Measurements from ENCODE around the gene FANCE.

DNA sequence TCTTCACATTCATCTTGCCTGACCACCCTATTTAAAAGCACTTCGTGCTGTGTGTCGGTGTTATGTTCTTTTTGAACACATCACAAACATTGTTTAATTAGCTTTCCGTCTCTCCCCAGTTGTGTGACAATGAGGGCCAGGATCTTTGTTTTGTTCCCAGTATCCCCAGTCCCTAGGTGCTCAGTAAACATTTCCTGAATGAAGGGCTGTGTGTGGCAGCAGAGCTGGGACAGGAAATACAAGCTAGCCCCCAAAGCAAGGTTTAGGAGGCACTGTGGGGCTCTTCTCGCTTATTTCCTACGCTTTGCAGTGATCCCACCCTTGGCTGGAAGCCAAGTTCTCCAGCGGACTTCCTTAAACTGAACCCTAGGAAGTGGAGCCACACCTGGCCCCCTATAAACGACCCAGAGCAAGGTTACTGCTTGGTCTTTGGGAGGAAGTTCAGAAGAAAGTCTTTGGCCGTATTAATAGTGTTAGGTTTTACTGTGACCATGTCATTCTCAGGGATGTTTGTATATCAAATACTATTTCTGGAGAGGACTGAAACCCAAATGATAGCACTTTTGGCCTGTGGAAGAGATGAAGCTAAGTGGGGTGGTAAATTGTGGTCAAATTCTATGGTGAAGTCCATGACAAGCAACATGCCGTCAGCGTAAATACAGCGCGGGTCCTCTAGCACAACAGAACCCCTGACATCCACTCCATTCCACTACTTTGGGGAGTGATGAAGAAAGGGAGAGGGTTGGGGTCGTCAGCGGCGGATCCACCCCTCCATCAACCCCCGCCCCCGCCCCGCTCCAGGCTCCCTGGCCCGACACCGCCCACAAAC, 570 bp upstream of the FANCE start:
- TF ChIP-seq, protein P1, sequence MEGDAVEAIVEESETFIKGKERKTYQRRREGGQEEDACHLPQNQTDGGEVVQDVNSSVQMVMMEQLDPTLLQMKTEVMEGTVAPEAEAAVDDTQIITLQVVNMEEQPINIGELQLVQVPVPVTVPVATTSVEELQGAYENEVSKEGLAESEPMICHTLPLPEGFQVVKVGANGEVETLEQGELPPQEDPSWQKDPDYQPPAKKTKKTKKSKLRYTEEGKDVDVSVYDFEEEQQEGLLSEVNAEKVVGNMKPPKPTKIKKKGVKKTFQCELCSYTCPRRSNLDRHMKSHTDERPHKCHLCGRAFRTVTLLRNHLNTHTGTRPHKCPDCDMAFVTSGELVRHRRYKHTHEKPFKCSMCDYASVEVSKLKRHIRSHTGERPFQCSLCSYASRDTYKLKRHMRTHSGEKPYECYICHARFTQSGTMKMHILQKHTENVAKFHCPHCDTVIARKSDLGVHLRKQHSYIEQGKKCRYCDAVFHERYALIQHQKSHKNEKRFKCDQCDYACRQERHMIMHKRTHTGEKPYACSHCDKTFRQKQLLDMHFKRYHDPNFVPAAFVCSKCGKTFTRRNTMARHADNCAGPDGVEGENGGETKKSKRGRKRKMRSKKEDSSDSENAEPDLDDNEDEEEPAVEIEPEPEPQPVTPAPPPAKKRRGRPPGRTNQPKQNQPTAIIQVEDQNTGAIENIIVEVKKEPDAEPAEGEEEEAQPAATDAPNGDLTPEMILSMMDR (IDR thresholded peaks at IDR 0.05 in 2 of 3, conservative IDR thresholded peaks at IDR 0.05 in 1 of 3; ENCODE audit: borderline replicate concordance in 1 of 3, insufficient read depth in 1 of 3, low read depth in 2 of 3, low read length in 2 of 3), result no peak
- no peak for TF ChIP-seq EZH2 (IDR thresholded peaks at IDR 0.05)
- no peak for TF ChIP-seq POLR2A (IDR thresholded peaks at IDR 0.05; ENCODE audit: borderline replicate concordance, extremely low read depth, insufficient read depth, insufficient read length)
- no peak for TF ChIP-seq CEBPB (IDR thresholded peaks at IDR 0.05; ENCODE audit: low read depth)
- no peak for TF ChIP-seq POLR2AphosphoS5 (IDR thresholded peaks at IDR 0.05; ENCODE audit: low read depth, low read length)
- no peak for TF ChIP-seq SP1 (IDR thresholded peaks at IDR 0.05; ENCODE audit: low read depth)
- no peak for TF ChIP-seq SIN3A (IDR thresholded peaks at IDR 0.05; ENCODE audit: low read depth)
- no peak for TF ChIP-seq JUND (IDR thresholded peaks at IDR 0.05)
- TF ChIP-seq, protein P2, sequence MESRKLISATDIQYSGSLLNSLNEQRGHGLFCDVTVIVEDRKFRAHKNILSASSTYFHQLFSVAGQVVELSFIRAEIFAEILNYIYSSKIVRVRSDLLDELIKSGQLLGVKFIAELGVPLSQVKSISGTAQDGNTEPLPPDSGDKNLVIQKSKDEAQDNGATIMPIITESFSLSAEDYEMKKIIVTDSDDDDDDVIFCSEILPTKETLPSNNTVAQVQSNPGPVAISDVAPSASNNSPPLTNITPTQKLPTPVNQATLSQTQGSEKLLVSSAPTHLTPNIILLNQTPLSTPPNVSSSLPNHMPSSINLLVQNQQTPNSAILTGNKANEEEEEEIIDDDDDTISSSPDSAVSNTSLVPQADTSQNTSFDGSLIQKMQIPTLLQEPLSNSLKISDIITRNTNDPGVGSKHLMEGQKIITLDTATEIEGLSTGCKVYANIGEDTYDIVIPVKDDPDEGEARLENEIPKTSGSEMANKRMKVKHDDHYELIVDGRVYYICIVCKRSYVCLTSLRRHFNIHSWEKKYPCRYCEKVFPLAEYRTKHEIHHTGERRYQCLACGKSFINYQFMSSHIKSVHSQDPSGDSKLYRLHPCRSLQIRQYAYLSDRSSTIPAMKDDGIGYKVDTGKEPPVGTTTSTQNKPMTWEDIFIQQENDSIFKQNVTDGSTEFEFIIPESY (IDR thresholded peaks at IDR 0.05; ENCODE audit: extremely low read depth, insufficient replicate concordance, low read length), result no peak
- TF ChIP-seq, protein P3, sequence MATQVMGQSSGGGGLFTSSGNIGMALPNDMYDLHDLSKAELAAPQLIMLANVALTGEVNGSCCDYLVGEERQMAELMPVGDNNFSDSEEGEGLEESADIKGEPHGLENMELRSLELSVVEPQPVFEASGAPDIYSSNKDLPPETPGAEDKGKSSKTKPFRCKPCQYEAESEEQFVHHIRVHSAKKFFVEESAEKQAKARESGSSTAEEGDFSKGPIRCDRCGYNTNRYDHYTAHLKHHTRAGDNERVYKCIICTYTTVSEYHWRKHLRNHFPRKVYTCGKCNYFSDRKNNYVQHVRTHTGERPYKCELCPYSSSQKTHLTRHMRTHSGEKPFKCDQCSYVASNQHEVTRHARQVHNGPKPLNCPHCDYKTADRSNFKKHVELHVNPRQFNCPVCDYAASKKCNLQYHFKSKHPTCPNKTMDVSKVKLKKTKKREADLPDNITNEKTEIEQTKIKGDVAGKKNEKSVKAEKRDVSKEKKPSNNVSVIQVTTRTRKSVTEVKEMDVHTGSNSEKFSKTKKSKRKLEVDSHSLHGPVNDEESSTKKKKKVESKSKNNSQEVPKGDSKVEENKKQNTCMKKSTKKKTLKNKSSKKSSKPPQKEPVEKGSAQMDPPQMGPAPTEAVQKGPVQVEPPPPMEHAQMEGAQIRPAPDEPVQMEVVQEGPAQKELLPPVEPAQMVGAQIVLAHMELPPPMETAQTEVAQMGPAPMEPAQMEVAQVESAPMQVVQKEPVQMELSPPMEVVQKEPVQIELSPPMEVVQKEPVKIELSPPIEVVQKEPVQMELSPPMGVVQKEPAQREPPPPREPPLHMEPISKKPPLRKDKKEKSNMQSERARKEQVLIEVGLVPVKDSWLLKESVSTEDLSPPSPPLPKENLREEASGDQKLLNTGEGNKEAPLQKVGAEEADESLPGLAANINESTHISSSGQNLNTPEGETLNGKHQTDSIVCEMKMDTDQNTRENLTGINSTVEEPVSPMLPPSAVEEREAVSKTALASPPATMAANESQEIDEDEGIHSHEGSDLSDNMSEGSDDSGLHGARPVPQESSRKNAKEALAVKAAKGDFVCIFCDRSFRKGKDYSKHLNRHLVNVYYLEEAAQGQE (IDR thresholded peaks at IDR 0.05; ENCODE audit: low read depth), result no peak
- TF ChIP-seq ZNF274 (IDR thresholded peaks at IDR 0.05; ENCODE audit: low read depth, low read length), result no peak
- no peak for TF ChIP-seq EZH2phosphoT487 (IDR thresholded peaks at IDR 0.05; ENCODE audit: borderline replicate concordance)

All from HCT116 (cell line).